K562 (cell line): Measurements from ENCODE around the gene UBE2D2. TPM values are rescaled to one million over a fixed set of nuclear protein-coding genes. Genes with fewer than 3 reads are reported as not detected.

Experiments
- ATAC-seq: fragments of 200-7000 bp; cut with Tn5 transposase; 3 replicates; pipeline ENCODE4 v1.9.1; 2020; ENCODE audit warnings: moderate library complexity
- BruUV-seq: library from RNA; stranded (reverse); fragments of 400-500 nt; replicated peaks from 2 replicates; lab custom pipeline; 2021; lab: Mats Ljungman, UMichigan
- CTCF ChIA-PET: fragments of 300-600 bp; formaldehyde crosslinking; extraction: SDS; loops from one replicate; lab custom pipeline; 2021; ENCODE audit warnings: low intra/inter-chr PET ratio; lab: Yijun Ruan, JAX
- POLR2A ChIA-PET: fragments of 300-600, 350-650 bp; sonication (Branson Sonifier 250); formaldehyde crosslinking; extraction: SDS; loops from one replicate; lab custom pipeline; 2021; ENCODE audit warnings: antibody characterized with exemption, inconsistent platforms; lab: Yijun Ruan, JAX
- DNase-seq, 4 experiments: peaks; one replicate each; pipeline versions ENCODE4 v3.0.0 to v3.0.0-alpha.2; 2011 to 2018; ENCODE audit warnings: low spot score in 3 of 4, mixed read lengths in 3 of 4; ENCODE audit errors: extremely low read depth in 1 of 4
- FAIRE-seq: peaks from 2 replicates; lab custom pipeline; 2011; peaks lifted over from hg19 to GRCh38; lab: Jason Lieb, UNC
- H2AFZ ChIP-seq: 2 replicates; pipeline ENCODE4 v1.6.0; 2011; ENCODE audit warnings: low read depth, low read length, control low read depth, inconsistent platforms
- H3K27ac ChIP-seq: fragments of 200-600 bp; 3 replicates; pipeline ENCODE4 v1.8.0; 2011; ENCODE audit warnings: low read depth, mild to moderate bottlenecking, control low read depth, inconsistent platforms, low read length, moderate library complexity, mixed read lengths; ENCODE audit errors: extremely low read depth
- H3K27me3 ChIP-seq, 2 experiments: fragments of 300-600 bp in 1 of 2; 2 replicates in 1 of 2; 3 replicates in 1 of 2; pipeline versions ENCODE4 v1.6.0 to v1.8.0; 2011; ENCODE audit warnings: inconsistent platforms in 2 of 2, low read length in 2 of 2, mild to moderate bottlenecking in 1 of 2, mixed read lengths in 1 of 2, moderate library complexity in 1 of 2; ENCODE audit not compliant: control insufficient read depth in 2 of 2, insufficient read depth in 2 of 2
- H3K36me3 ChIP-seq: fragments of 300-600 bp; 3 replicates; pipeline ENCODE4 v1.8.0; 2011; ENCODE audit warnings: mild to moderate bottlenecking, low read length, inconsistent platforms; ENCODE audit not compliant: control insufficient read depth, insufficient read depth
- H3K4me1 ChIP-seq, 2 experiments: fragments of 200-600 bp in 1 of 2; replicated peaks in 1 of 2; 2 replicates in 1 of 2; 3 replicates in 1 of 2; pipeline versions ENCODE4 v1.5.1 to v1.8.0; 2011; ENCODE audit warnings: inconsistent platforms in 2 of 2, low read length in 2 of 2, mild to moderate bottlenecking in 1 of 2, mixed read lengths in 1 of 2, moderate library complexity in 1 of 2; ENCODE audit not compliant: control insufficient read depth in 2 of 2, insufficient read depth in 2 of 2
- H3K4me2 ChIP-seq: 2 replicates; pipeline ENCODE4 v1.6.1; 2011; ENCODE audit warnings: low read length, control low read depth, inconsistent platforms, mixed read lengths; ENCODE audit not compliant: insufficient read depth
- H3K4me3 ChIP-seq: fragments of 200-600 bp; sonication (generic), shearing (Covaris generic); 2 replicates; pipeline ENCODE4 v1.5.1; 2016; ENCODE audit warnings: control low read depth, inconsistent platforms
- H3K79me2 ChIP-seq: fragments of 200-600 bp; 3 replicates; pipeline ENCODE4 v1.8.0; 2011; ENCODE audit warnings: low read length, inconsistent platforms; ENCODE audit not compliant: control insufficient read depth, insufficient read depth
- H3K9ac ChIP-seq, 2 experiments: 2 replicates each; pipeline versions ENCODE4 v1.6.0 to v1.6.1; 2011; ENCODE audit warnings: low read depth in 2 of 2, low read length in 2 of 2, control low read depth in 1 of 2, inconsistent platforms in 1 of 2, mild to moderate bottlenecking in 1 of 2, mixed read lengths in 1 of 2; ENCODE audit not compliant: insufficient read depth in 1 of 2
- H3K9me1 ChIP-seq: one replicate; pipeline ENCODE4 v1.6.0; 2011; ENCODE audit warnings: inconsistent platforms, mild to moderate bottlenecking, low read length, moderate library complexity; ENCODE audit not compliant: control insufficient read depth, insufficient read depth
- H3K9me3 ChIP-seq: replicated peaks from 2 replicates; pipeline ENCODE4 v1.5.1; 2011; ENCODE audit warnings: low read depth, low read length, inconsistent platforms; ENCODE audit not compliant: control insufficient read depth, insufficient read depth
- H4K20me1 ChIP-seq: replicated peaks from 2 replicates; pipeline ENCODE4 v1.6.1; 2011; ENCODE audit warnings: low read length, inconsistent platforms, mixed read lengths; ENCODE audit not compliant: control insufficient read depth, insufficient read depth
- AFF1 ChIP-seq, 2 experiments: fragments of 450-650 bp; IDR thresholded peaks; 2 replicates each; pipeline ENCODE4 v1.6.1; 2018; ENCODE audit warnings: mild to moderate bottlenecking in 2 of 2, low read depth in 1 of 2; ENCODE audit not compliant: partially characterized antibody in 2 of 2
- BHLHE40 ChIP-seq: IDR thresholded peaks from 2 replicates; pipeline ENCODE4 v1.6.1; 2011; ENCODE audit warnings: low read length, improper control_type of control experiment
- DMBX1 ChIP-seq: fragments of 250-450 bp; sonication (Bioruptor Pico); IDR thresholded peaks from 2 replicates; pipeline ENCODE4 v1.8.0; 2022; ENCODE audit warnings: inconsistent platforms, mild to moderate bottlenecking, moderate library complexity, borderline replicate concordance
- HDGF ChIP-seq: fragments of 450-650 bp; IDR thresholded peaks from 2 replicates; pipeline ENCODE4 v1.6.1; 2016
- SRF ChIP-seq, 2 experiments: fragments of 250-450, 450-650 bp in 1 of 2; sonication (Bioruptor Pico) in 1 of 2; sonication (generic) in 1 of 2; formaldehyde crosslinking; IDR thresholded peaks; 2 replicates each; pipeline versions ENCODE4 v1.5.0 to v1.5.1; 2020 to 2022; ENCODE audit warnings: mild to moderate bottlenecking in 1 of 2, missing genetic modification reagents in 1 of 2
- THRAP3 ChIP-seq: fragments of 450-650 bp; IDR thresholded peaks from 2 replicates; pipeline ENCODE4 v1.6.1; 2016; ENCODE audit warnings: mild to moderate bottlenecking, inconsistent platforms, borderline replicate concordance
- ZNF586 ChIP-seq: fragments of 450-650 bp; formaldehyde crosslinking; conservative IDR thresholded peaks from 2 replicates; pipeline ENCODE4 v1.4.0; 2020; ENCODE audit warnings: mild to moderate bottlenecking, moderate library complexity
- in situ Hi-C: fragments of 300-500 bp; cut with MboI; formaldehyde crosslinking; loops from 4 replicates; pipeline ENCODE4 v1.15.0; 2018; ENCODE audit warnings: inconsistent platforms, mixed read lengths
- intact Hi-C: fragments of 100-400 bp; cut with micrococcal nuclease; formaldehyde crosslinking; loops from 2 replicates; pipeline ENCODE4 v1.14.2; 2022
- polyA plus RNA-seq, 8 experiments: library from polyadenylated mRNA; depleted of rRNA in 4 of 8; stranded (reverse) in 5 of 8; unstranded in 3 of 8; fragments of >200 nt; fragmentation: Nextera tagmentation in 2 of 8; fragmentation: Illumina TruSeq in 1 of 8; extraction: Ambion mirVana in 2 of 8; extraction: Trizol in 1 of 8; gene quantifications; 2 replicates each; pipeline versions ENCODE4 v1.2.1 to v1.2.3, GENCODE V29; 2011 to 2014; ENCODE audit warnings: inconsistent platforms in 1 of 8, missing spikeins in 1 of 8
- total RNA-seq, 7 experiments: library from RNA; depleted of rRNA in 6 of 7; stranded (reverse); fragments of >200 nt in 6 of 7; fragmentation: Illumina TruSeq in 2 of 7; extraction: Trizol in 2 of 7; gene quantifications; 2 replicates each; pipeline versions ENCODE4 v1.2.1 to v1.2.3, GENCODE V29; 2011 to 2021; ENCODE audit warnings: low replicate concordance in 1 of 7
- TF ChIP-seq, protein P1 (sequence below), 2 experiments: fragments of 450-650 bp; IDR thresholded peaks; 2 replicates each; pipeline ENCODE4 v1.6.1; 2016; ENCODE audit warnings: mild to moderate bottlenecking in 2 of 2, borderline replicate concordance in 1 of 2, low read depth in 1 of 2, moderate library complexity in 1 of 2

The UBE2D2 gene
- total and polyA plus RNA-seq, 9 of the 15 experiments (the other 6 are each of a cell fraction or from before 2014, with no cell fraction given) = 53.6 to 198 (median 122) TPM

DNA sequence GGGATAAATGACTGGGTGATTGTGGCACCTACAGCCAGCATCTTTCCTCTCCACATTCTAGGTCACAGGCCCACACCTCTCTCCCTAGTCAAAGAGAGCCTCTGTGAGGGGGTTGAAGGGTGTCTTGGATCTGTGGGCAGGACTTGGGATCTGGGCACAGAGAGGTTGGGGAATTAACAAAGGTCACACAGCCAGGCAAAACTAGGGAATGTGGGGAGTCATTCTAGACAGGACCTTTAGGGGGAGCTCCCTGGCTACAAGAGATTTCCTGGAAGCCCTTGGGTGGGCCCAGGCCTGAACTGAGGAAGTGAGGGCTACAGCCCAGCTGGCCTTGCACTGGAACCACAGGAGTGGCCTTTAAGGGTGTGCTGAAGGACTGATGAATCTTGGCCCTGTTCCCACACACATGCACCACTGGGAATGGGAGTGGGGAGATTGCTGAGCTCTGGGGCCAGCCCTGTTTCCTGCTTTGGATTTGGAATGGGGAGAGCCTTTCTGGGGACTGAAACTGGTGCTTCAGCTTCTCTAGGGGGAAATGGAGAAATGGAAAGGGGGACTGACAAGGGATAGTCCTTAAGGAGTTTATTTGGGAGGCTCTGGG, 74.6 kb downstream of the UBE2D2 start:
- in situ Hi-C loops (loop anchor here (10.0 kb wide), 1 partner anchor 219 kb away; no protein-coding TSS in a partner anchor), intact Hi-C loops (loop anchor here (1.0 to 10.0 kb wide), 6 partner anchors 35 to 329 kb away; no protein-coding TSS in a partner anchor)
- peak overlapping the region; percentile 87 for H3K4me2 ChIP-seq
- H3K4me1 ChIP-seq = peaks cover 32 to 43% of the 10 kb centered on the region in 2 experiments
- FAIRE-seq (peak; percentile 95), DNase-seq (peak; percentile 75 to 94 (median 80)), ATAC-seq (peak; percentile 66)
- H3K9ac ChIP-seq = peak overlapping the region; percentile 53 to 80; a peak in 3 of 4 replicates
- H3K36me3 ChIP-seq = peaks cover 9% of the 10 kb centered on the region
- peak overlapping the region; percentile 89 for H3K27ac ChIP-seq
- H3K79me2 ChIP-seq = peaks cover 21% of the 10 kb centered on the region; the same call in 2 of the 3 replicates
- POLR2A ChIA-PET = interaction anchor here (0.6 to 4.8 kb wide), 16 partner anchors 9 to 141 kb away, joined by 3 to 63 read pairs (median 4); partner anchors contain the start of gene CXXC5
- BruUV-seq = no TSS peak
- H3K27me3 ChIP-seq = no peaks in the 10 kb centered on the region
- H2AFZ ChIP-seq = no peak overlapping the region
- H3K9me3 ChIP-seq = no peaks in the 10 kb centered on the region
- no peak overlapping the region for H3K4me3 ChIP-seq
- CTCF ChIA-PET = interaction anchor here (0.5 to 4.0 kb wide), 7 partner anchors 12 to 480 kb away, joined by 3 to 81 read pairs (median 3); partner anchors contain the start of gene CXXC5
- H3K9me1 ChIP-seq = no peaks in the 10 kb centered on the region
- H4K20me1 ChIP-seq = 0 out of 2 replicates have a peak, but pooled peaks cover 3% of the 10 kb centered on the region
- TF ChIP-seq BHLHE40 (peak; percentile 77), ZNF586 (CRISPR knock-in tag) (no peak), THRAP3 (no peak), DMBX1 (CRISPR knock-in tag) (peak; percentile 41; the same call in 1 of the 2 replicates), HDGF (peak; percentile 75; the same call in 1 of the 2 replicates), AFF1 (IDR thresholded peaks at IDR 0.05; ENCODE audit: low read depth in 1 of 2, partially characterized antibody in 2 of 2) (peak in 1 of 2 experiments; percentile 41), SRF (CRISPR knock-in tag; IDR thresholded peaks at IDR 0.05) (peak in 1 of 2 experiments; percentile 10; a peak in 1 of 4 replicates)
- TF ChIP-seq, protein P1, sequence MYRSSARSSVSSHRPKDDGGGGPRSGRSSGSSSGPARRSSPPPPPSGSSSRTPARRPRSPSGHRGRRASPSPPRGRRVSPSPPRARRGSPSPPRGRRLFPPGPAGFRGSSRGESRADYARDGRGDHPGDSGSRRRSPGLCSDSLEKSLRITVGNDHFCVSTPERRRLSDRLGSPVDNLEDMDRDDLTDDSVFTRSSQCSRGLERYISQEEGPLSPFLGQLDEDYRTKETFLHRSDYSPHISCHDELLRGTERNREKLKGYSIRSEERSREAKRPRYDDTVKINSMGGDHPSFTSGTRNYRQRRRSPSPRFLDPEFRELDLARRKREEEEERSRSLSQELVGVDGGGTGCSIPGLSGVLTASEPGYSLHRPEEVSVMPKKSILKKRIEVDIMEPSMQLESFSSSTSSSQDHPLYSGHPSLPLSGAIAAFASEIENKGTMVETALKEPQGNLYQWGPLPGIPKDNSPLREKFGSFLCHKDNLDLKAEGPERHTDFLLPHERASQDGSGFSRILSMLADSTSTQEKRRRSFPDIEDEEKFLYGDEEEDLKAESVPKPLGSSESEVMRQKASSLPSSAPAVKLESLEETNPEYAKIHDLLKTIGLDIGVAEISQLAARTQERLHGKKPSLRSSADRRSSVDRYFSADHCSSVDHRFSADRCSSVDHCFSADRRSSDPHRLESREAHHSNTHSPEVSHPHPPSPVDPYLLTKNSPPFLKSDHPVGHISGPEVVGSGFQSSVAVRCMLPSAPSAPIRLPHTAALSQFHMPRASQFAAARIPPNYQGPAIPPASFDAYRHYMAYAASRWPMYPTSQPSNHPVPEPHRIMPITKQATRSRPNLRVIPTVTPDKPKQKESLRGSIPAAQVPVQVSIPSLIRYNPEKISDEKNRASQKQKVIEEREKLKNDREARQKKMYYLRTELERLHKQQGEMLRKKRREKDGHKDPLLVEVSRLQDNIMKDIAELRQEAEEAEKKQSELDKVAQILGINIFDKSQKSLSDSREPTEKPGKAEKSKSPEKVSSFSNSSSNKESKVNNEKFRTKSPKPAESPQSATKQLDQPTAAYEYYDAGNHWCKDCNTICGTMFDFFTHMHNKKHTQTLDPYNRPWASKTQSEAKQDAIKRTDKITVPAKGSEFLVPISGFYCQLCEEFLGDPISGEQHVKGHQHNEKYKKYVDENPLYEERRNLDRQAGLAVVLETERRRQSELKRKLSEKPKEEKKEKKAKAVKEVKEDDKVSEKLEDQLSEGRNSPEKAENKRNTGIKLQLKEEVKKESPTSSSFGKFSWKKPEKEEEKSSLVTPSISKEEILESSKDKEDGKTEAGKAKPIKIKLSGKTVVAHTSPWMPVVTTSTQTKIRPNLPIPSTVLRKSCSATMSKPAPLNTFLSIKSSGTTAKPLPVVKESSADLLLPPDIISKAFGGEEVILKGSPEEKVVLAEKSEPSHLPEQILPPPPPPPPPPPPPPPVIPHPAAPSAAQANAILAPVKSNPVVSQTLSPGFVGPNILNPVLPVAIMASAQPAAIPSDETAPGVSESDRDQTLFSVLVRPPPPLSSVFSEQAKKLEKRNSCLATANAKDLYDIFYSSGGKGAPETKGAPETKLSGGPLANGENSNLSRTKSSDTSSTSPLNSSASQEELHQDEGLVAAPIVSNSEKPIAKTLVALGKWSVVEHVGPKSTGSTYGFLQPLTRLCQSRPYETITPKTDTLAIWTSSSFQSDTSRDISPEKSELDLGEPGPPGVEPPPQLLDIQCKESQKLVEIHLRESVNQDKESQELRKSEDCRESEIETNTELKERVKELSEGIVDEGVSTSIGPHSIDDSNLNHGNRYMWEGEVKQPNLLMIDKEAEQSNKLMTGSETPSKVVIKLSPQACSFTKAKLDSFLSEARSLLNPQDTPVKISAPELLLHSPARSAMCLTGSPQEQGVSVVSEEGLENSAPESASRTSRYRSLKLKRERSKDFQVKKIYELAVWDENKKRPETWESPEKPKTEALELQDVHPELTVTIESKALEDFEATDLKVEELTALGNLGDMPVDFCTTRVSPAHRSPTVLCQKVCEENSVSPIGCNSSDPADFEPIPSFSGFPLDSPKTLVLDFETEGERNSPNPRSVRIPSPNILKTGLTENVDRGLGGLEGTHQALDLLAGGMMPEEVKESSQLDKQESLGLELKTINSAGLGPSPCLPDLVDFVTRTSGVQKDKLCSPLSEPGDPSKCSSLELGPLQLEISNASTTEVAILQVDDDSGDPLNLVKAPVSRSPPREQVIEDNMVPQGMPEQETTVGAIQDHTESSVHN (IDR thresholded peaks at IDR 0.05; ENCODE audit: borderline replicate concordance in 1 of 2, low read depth in 1 of 2) = 0 out of 4 replicates have a peak, but pooled peaks of 1 of the 2 experiments have one; percentile 23
